Mesendoderm (in vitro differentiated cells): ENCODE data around the gene PFN4.
"Not testable (repeated sequence)": the region's sequence is repeated elsewhere in the genome, so short reads cannot be mapped to it uniquely, and the experiment has no call there.

Experiments used
- DNase-seq: peaks from one replicate; pipeline ENCODE4 v3.0.0; 2013
- H2AK5ac ChIP-seq: 2 replicates; pipeline ENCODE4 v1.6.1; 2013; ENCODE audit warnings: low read length, inconsistent platforms
- H2BK120ac ChIP-seq: 2 replicates; pipeline ENCODE4 v1.6.1; 2013; ENCODE audit warnings: low read depth, mild to moderate bottlenecking, low read length, moderate library complexity, mixed read lengths
- H2BK15ac ChIP-seq: replicated peaks from 2 replicates; pipeline ENCODE4 v1.6.1; 2013; ENCODE audit warnings: low read depth, mild to moderate bottlenecking, moderate library complexity
- H2BK5ac ChIP-seq: 2 replicates; pipeline ENCODE4 v1.6.1; 2013; ENCODE audit warnings: low read length, inconsistent platforms
- H3K18ac ChIP-seq: 2 replicates; pipeline ENCODE4 v1.6.1; 2013; ENCODE audit warnings: mild to moderate bottlenecking, low read length, mixed read lengths
- H3K23ac ChIP-seq: one replicate; pipeline ENCODE4 v1.6.1; 2013; ENCODE audit warnings: low read length
- H3K27ac ChIP-seq: 2 replicates; pipeline ENCODE4 v1.5.1; 2013; ENCODE audit warnings: low read depth, mild to moderate bottlenecking, inconsistent platforms, low read length, moderate library complexity
- H3K27me3 ChIP-seq: 2 replicates; pipeline ENCODE4 v1.6.1; 2013; ENCODE audit warnings: low read length, control low read depth, mild to moderate bottlenecking, inconsistent platforms; ENCODE audit not compliant: insufficient read depth, poor library complexity
- H3K36me3 ChIP-seq: 2 replicates; pipeline ENCODE4 v1.6.1; 2013; ENCODE audit warnings: low read length, inconsistent platforms; ENCODE audit not compliant: control insufficient read depth, insufficient read depth
- H3K4ac ChIP-seq: one replicate; pipeline ENCODE4 v1.6.1; 2013; ENCODE audit warnings: low read depth, mild to moderate bottlenecking, low read length, moderate library complexity
- H3K4me1 ChIP-seq: 2 replicates; pipeline ENCODE4 v1.6.1; 2013; ENCODE audit warnings: low read depth, low read length, inconsistent platforms; ENCODE audit not compliant: control insufficient read depth
- H3K4me2 ChIP-seq: 2 replicates; pipeline ENCODE4 v1.6.1; 2013; ENCODE audit warnings: low read length
- H3K4me3 ChIP-seq: 2 replicates; pipeline ENCODE4 v1.5.1; 2013; ENCODE audit warnings: mild to moderate bottlenecking, low read length
- H3K56ac ChIP-seq: one replicate; pipeline ENCODE4 v1.6.1; 2013; ENCODE audit warnings: low read length
- H3K79me1 ChIP-seq: 2 replicates; pipeline ENCODE4 v1.6.1; 2013; ENCODE audit warnings: low read length, inconsistent platforms
- H3K79me2 ChIP-seq: 2 replicates; pipeline ENCODE4 v1.6.1; 2013; ENCODE audit warnings: mild to moderate bottlenecking, low read length; ENCODE audit not compliant: control insufficient read depth, insufficient read depth
- H3K9ac ChIP-seq: 2 replicates; pipeline ENCODE4 v1.6.1; 2013; ENCODE audit warnings: low read length, inconsistent platforms
- H4K5ac ChIP-seq: one replicate; pipeline ENCODE4 v1.6.1; 2013; ENCODE audit warnings: low read length
- H4K8ac ChIP-seq: one replicate; pipeline ENCODE4 v1.6.1; 2013; ENCODE audit warnings: low read depth, mild to moderate bottlenecking, control low read depth, low read length, moderate library complexity
- WGBS: extraction: QIAGEN DNeasy Blood & Tissue Kit; methylation state at CpG from one replicate; pipeline ENCODE4 v1.1.7; 2013; ENCODE audit warnings: low lambda C conversion rate, missing lambda C conversion rate; ENCODE audit not compliant: insufficient coverage; ENCODE audit errors: extremely low coverage; 5-methylcytosine and 5-hydroxymethylcytosine counted together

PFN4 gene

GRCh38 chr2:24104906-24105305, 18.2 kb downstream of the PFN4 start:
- no peaks in the 10 kb centered on the region for H3K79me2 ChIP-seq
- H2AK5ac ChIP-seq = no peak overlapping the region
- no peak overlapping the region for H2BK15ac ChIP-seq
- no peak overlapping the region for H3K23ac ChIP-seq
- no peak for DNase-seq
- no peak overlapping the region for H3K4me2 ChIP-seq
- H3K27me3 ChIP-seq = no peaks in the 10 kb centered on the region
- H3K79me1 ChIP-seq = no peaks in the 10 kb centered on the region
- no CpG with 5 or more reads among the region's 4 CpGs for WGBS
- H4K5ac ChIP-seq = no peak overlapping the region
- no peak overlapping the region for H3K27ac ChIP-seq
- H3K36me3 ChIP-seq = no peaks in the 10 kb centered on the region
- H3K4me3 ChIP-seq = no peak overlapping the region
- no peaks in the 10 kb centered on the region for H3K4me1 ChIP-seq
- no peak overlapping the region for H3K56ac ChIP-seq
- H3K4ac ChIP-seq = no peak overlapping the region
- no peak overlapping the region for H3K9ac ChIP-seq
- H2BK5ac ChIP-seq = no peak overlapping the region
- no peak overlapping the region for H3K18ac ChIP-seq
- no peak overlapping the region for H2BK120ac ChIP-seq
- H4K8ac ChIP-seq = no peak overlapping the region

GRCh38 chr2:24104110-24104650, 19.0 kb downstream of the PFN4 start:
- no peaks in the 10 kb centered on the region for H3K4me1 ChIP-seq
- H3K23ac ChIP-seq = no peak overlapping the region
- H3K4me2 ChIP-seq = no peak overlapping the region
- no peak overlapping the region for H2BK15ac ChIP-seq
- H3K56ac ChIP-seq = no peak overlapping the region
- no peak overlapping the region for H4K8ac ChIP-seq
- H3K79me1 ChIP-seq = no peaks in the 10 kb centered on the region
- H3K18ac ChIP-seq = no peak overlapping the region
- H2BK5ac ChIP-seq = no peak overlapping the region
- no peaks in the 10 kb centered on the region for H3K27me3 ChIP-seq
- H3K4ac ChIP-seq = no peak overlapping the region
- no peak overlapping the region for H3K4me3 ChIP-seq
- no peak overlapping the region for H2BK120ac ChIP-seq
- H3K79me2 ChIP-seq = no peaks in the 10 kb centered on the region
- H3K36me3 ChIP-seq = no peaks in the 10 kb centered on the region
- H4K5ac ChIP-seq = no peak overlapping the region
- no peak overlapping the region for H2AK5ac ChIP-seq
- no CpG with 5 or more reads among the region's 8 CpGs for WGBS
- DNase-seq = no peak
- H3K27ac ChIP-seq = no peak overlapping the region
- H3K9ac ChIP-seq = no peak overlapping the region

GRCh38 chr2:24102677-24103076, 20.5 kb downstream of the PFN4 start:
- Histone ChIP-seq H2BK15ac (no peak overlapping the region), H4K8ac (no peak overlapping the region), H3K23ac (no peak overlapping the region), H3K27me3 (no peaks in the 10 kb centered on the region), H3K36me3 (no peaks in the 10 kb centered on the region), H2BK5ac (no peak overlapping the region), H3K4me1 (no peaks in the 10 kb centered on the region), H3K56ac (no peak overlapping the region), H3K4me3 (no peak overlapping the region), H3K4ac (no peak overlapping the region), H3K79me1 (no peaks in the 10 kb centered on the region), H3K79me2 (no peaks in the 10 kb centered on the region), H3K4me2 (no peak overlapping the region), H3K9ac (no peak overlapping the region), H3K27ac (no peak overlapping the region), H3K18ac (no peak overlapping the region), H4K5ac (no peak overlapping the region), H2BK120ac (no peak overlapping the region), H2AK5ac (no peak overlapping the region)
- no CpG with 5 or more reads among the region's 1 CpG for WGBS
- no peak for DNase-seq

- no peak overlapping the region for H4K8ac ChIP-seq
- H3K23ac ChIP-seq = no peak overlapping the region
- no peak overlapping the region for H2BK5ac ChIP-seq
- no peak overlapping the region for H3K4me2 ChIP-seq
- no peak overlapping the region for H3K18ac ChIP-seq
- H3K4me3 ChIP-seq = no peak overlapping the region
- no peaks in the 10 kb centered on the region for H3K4me1 ChIP-seq
- DNase-seq = no peak
- no peaks in the 10 kb centered on the region for H3K27me3 ChIP-seq
- no peak overlapping the region for H3K9ac ChIP-seq
- H3K56ac ChIP-seq = no peak overlapping the region
- no peaks in the 10 kb centered on the region for H3K79me2 ChIP-seq
- H3K79me1 ChIP-seq = no peaks in the 10 kb centered on the region
- WGBS = no CpG with 5 or more reads among the region's 2 CpGs
- no peak overlapping the region for H2AK5ac ChIP-seq
- H2BK15ac ChIP-seq = no peak overlapping the region
- no peak overlapping the region for H3K27ac ChIP-seq
- H3K4ac ChIP-seq = no peak overlapping the region
- no peaks in the 10 kb centered on the region for H3K36me3 ChIP-seq
- no peak overlapping the region for H2BK120ac ChIP-seq
- no peak overlapping the region for H4K5ac ChIP-seq
Measured at GRCh38 chr2:24101992-24102391, 21.1 kb downstream of the PFN4 start.

GRCh38 chr2:24100732-24101131, 22.4 kb downstream of the PFN4 start:
- H3K4ac ChIP-seq, H3K56ac ChIP-seq, H4K8ac ChIP-seq, H3K4me3 ChIP-seq, H4K5ac ChIP-seq, H3K23ac ChIP-seq, H3K27me3 ChIP-seq, H3K79me1 ChIP-seq, H3K79me2 ChIP-seq, DNase-seq, H3K4me1 ChIP-seq, H3K4me2 ChIP-seq, H2BK15ac ChIP-seq, H2AK5ac ChIP-seq, H3K9ac ChIP-seq, H3K18ac ChIP-seq, H2BK5ac ChIP-seq, H3K27ac ChIP-seq, H2BK120ac ChIP-seq, H3K36me3 ChIP-seq: not testable (repeated sequence)
- WGBS = no CpG with 5 or more reads among the region's 2 CpGs

- H3K56ac ChIP-seq, H3K4me1 ChIP-seq, H3K4ac ChIP-seq, H3K18ac ChIP-seq, H2BK5ac ChIP-seq, H3K79me2 ChIP-seq, H4K8ac ChIP-seq, H3K9ac ChIP-seq, H3K4me2 ChIP-seq, H3K36me3 ChIP-seq, H3K27ac ChIP-seq, H3K27me3 ChIP-seq, H3K79me1 ChIP-seq, H3K23ac ChIP-seq, H4K5ac ChIP-seq, H2BK15ac ChIP-seq, H2BK120ac ChIP-seq, H2AK5ac ChIP-seq, H3K4me3 ChIP-seq: not testable (repeated sequence)
- no CpG with 5 or more reads among the region's 17 CpGs for WGBS
- peak; percentile 32 for DNase-seq
Measured at GRCh38 chr2:24095171-24095677, 27.9 kb downstream of the PFN4 start.
